OCI-LY1 (cell line): ENCODE results near the gene CNTNAP2.

ENCODE experiments used
- H2AFZ ChIP-seq: fragments of 200-600 bp; sonication (generic), shearing (Covaris generic); 2 replicates; pipeline ENCODE4 v1.6.0; 2014; ENCODE audit warnings: antibody characterized with exemption, mild to moderate bottlenecking, low read length
- H3F3A ChIP-seq: fragments of 200-600 bp; sonication (generic), shearing (Covaris generic); 2 replicates; pipeline ENCODE4 v1.6.0; 2014; ENCODE audit warnings: mild to moderate bottlenecking, antibody characterized with exemption, low read length, moderate library complexity; ENCODE audit not compliant: insufficient read depth
- H3K27ac ChIP-seq: fragments of 200-600 bp; sonication (generic); 2 replicates; pipeline ENCODE4 v1.5.1; 2014; ENCODE audit warnings: low read length, mixed run types, mild to moderate bottlenecking, low read depth; ENCODE audit not compliant: poor library complexity, severe bottlenecking
- H3K27me3 ChIP-seq: fragments of 200-600 bp; sonication (generic); 2 replicates; pipeline ENCODE4 v1.6.0; 2014; ENCODE audit warnings: antibody characterized with exemption, mild to moderate bottlenecking, low read length, moderate library complexity; ENCODE audit not compliant: insufficient read depth
- H3K36me3 ChIP-seq: fragments of 200-600 bp; sonication (generic); 2 replicates; pipeline ENCODE4 v1.6.1; 2014; ENCODE audit warnings: mild to moderate bottlenecking, antibody characterized with exemption, low read length, moderate library complexity, mixed read lengths; ENCODE audit not compliant: insufficient read depth
- H3K4me1 ChIP-seq: fragments of 200-600 bp; sonication (generic); 2 replicates; pipeline ENCODE4 v1.5.1; 2014; ENCODE audit warnings: mild to moderate bottlenecking, low read length, moderate library complexity; ENCODE audit not compliant: insufficient read depth, severe bottlenecking
- H3K4me2 ChIP-seq: fragments of 200-600 bp; sonication (generic), shearing (Covaris generic); 2 replicates; pipeline ENCODE4 v1.6.1; 2014; ENCODE audit warnings: low read length
- H3K4me3 ChIP-seq: fragments of 200-600 bp; sonication (generic); 2 replicates; pipeline ENCODE4 v1.5.1; 2014; ENCODE audit warnings: low read length, low read depth, mild to moderate bottlenecking, mixed read lengths; ENCODE audit not compliant: poor library complexity, severe bottlenecking
- H3K79me2 ChIP-seq: fragments of 200-600 bp; shearing (Covaris generic); 2 replicates; pipeline ENCODE4 v1.6.1; 2016; ENCODE audit warnings: mixed run types, low read length, mixed read lengths; ENCODE audit not compliant: insufficient read depth
- H3K9ac ChIP-seq: fragments of 200-600 bp; sonication (generic), shearing (Covaris generic); 2 replicates; pipeline ENCODE4 v1.6.1; 2014; ENCODE audit warnings: mild to moderate bottlenecking, low read length, mixed read lengths
- H3K9me2 ChIP-seq: fragments of 200-600 bp; sonication (generic), shearing (Covaris generic); 2 replicates; pipeline ENCODE4 v1.6.1; 2014; ENCODE audit warnings: low read depth, mild to moderate bottlenecking, low read length, mixed read lengths
- H3K9me3 ChIP-seq: fragments of 200-600 bp; shearing (Covaris generic); 2 replicates; pipeline ENCODE4 v1.6.1; 2014; ENCODE audit warnings: low read length, mixed read lengths
- H4K20me1 ChIP-seq: fragments of 200-600 bp; sonication (generic), shearing (Covaris generic); 2 replicates; pipeline ENCODE4 v1.6.0; 2016; ENCODE audit warnings: mild to moderate bottlenecking, low read length; ENCODE audit not compliant: insufficient read depth
- EZH2 ChIP-seq: fragments of 200-600 bp; sonication (generic), shearing (Covaris generic); IDR thresholded peaks from 2 replicates; pipeline ENCODE4 v1.8.0; 2017; ENCODE audit warnings: borderline replicate concordance, mixed run types, mild to moderate bottlenecking, antibody characterized with exemption, low read length, moderate library complexity, mixed read lengths
- TF ChIP-seq, protein P1 (sequence below): fragments of 200-600 bp; sonication (generic), shearing (Covaris generic); IDR thresholded peaks from 2 replicates; pipeline ENCODE4 v1.5.1; 2017; ENCODE audit warnings: mild to moderate bottlenecking, antibody characterized with exemption, low read length, moderate library complexity, mixed read lengths

CNTNAP2 gene

DNA sequence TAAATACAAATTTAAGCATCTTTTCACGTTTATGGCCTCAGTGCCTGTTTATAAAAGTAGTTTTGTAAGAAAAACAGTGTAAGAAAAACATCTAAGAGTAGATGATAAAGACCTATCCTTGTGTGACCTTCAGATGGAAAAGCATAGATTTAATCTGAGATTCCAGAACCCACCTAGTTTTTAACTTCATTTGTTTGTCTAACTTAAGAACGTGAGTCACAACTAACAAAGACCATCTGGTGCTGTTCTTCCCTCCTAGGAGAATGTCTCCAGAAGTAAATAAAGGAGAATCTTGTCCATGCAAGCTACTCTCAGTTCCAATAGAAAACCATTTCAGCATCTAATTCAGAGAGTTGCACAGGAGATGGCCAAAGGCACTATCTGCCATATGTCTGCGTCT is 2208.6 kb downstream of the CNTNAP2 start:
- H3K79me2 ChIP-seq = no peaks in the 10 kb centered on the region
- no peaks in the 10 kb centered on the region for H3F3A ChIP-seq
- no peak overlapping the region for H3K9ac ChIP-seq
- H3K27me3 ChIP-seq = no peaks in the 10 kb centered on the region
- H3K27ac ChIP-seq = no peak overlapping the region
- TF ChIP-seq, protein P1, sequence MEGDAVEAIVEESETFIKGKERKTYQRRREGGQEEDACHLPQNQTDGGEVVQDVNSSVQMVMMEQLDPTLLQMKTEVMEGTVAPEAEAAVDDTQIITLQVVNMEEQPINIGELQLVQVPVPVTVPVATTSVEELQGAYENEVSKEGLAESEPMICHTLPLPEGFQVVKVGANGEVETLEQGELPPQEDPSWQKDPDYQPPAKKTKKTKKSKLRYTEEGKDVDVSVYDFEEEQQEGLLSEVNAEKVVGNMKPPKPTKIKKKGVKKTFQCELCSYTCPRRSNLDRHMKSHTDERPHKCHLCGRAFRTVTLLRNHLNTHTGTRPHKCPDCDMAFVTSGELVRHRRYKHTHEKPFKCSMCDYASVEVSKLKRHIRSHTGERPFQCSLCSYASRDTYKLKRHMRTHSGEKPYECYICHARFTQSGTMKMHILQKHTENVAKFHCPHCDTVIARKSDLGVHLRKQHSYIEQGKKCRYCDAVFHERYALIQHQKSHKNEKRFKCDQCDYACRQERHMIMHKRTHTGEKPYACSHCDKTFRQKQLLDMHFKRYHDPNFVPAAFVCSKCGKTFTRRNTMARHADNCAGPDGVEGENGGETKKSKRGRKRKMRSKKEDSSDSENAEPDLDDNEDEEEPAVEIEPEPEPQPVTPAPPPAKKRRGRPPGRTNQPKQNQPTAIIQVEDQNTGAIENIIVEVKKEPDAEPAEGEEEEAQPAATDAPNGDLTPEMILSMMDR = no peak
- no peak for TF ChIP-seq EZH2
- no peaks in the 10 kb centered on the region for H3K4me1 ChIP-seq
- H3K9me3 ChIP-seq = no peaks in the 10 kb centered on the region
- H3K36me3 ChIP-seq = no peaks in the 10 kb centered on the region
- H4K20me1 ChIP-seq = no peaks in the 10 kb centered on the region
- no peaks in the 10 kb centered on the region for H3K9me2 ChIP-seq
- H3K4me3 ChIP-seq = no peak overlapping the region
- H3K4me2 ChIP-seq = no peak overlapping the region
- H2AFZ ChIP-seq = no peak overlapping the region

DNA sequence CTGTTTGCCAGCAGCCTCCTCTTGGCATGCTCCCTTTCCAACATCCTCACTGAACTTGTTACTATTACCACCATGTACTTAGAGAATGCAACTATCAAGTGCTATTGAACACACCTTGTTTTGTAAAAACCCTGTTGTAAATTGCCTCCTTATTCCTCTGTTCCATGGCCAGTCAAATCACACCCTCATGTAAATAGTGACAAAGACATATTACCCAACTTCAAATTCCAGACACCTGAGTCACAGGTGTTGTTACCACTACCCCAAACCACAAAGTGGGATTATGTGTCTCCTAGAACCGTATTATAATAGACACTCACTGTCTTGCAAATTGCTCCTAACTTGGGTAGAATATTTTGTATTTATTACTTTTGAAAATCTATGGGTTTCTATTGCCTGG is 2210.8 kb downstream of the CNTNAP2 start:
- Histone ChIP-seq H3K27ac (no peak overlapping the region), H3K4me3 (no peak overlapping the region), H3K79me2 (no peaks in the 10 kb centered on the region), H3K4me2 (no peak overlapping the region), H2AFZ (no peak overlapping the region), H3F3A (no peaks in the 10 kb centered on the region), H3K9me3 (no peaks in the 10 kb centered on the region), H4K20me1 (no peaks in the 10 kb centered on the region), H3K9ac (no peak overlapping the region), H3K27me3 (no peaks in the 10 kb centered on the region), H3K36me3 (no peaks in the 10 kb centered on the region), H3K9me2 (no peaks in the 10 kb centered on the region), H3K4me1 (no peaks in the 10 kb centered on the region)
- TF ChIP-seq EZH2 = no peak
- TF ChIP-seq, protein P1 = no peak

DNA sequence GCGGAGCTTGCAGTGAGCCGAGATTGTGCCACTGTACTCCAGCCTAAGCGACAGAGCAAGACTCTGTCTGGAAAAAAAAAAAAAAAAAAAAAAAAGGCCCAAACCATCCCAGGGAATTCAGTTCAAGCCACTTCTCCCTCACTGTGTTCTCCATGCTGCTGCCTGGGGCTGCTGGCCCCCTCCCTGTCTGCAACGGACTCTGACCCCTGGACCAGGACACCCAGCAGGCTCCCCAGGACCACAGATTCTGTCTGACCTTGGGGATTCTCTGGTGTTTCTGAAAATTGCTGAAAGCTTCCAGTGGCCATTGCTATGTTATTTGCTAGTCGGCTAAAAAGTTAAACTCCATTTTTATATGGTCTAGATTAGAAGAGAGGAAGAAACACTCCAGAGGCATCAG is 2212.3 kb downstream of the CNTNAP2 start:
- Histone ChIP-seq H2AFZ (no peak overlapping the region), H3K36me3 (no peaks in the 10 kb centered on the region), H3K27me3 (no peaks in the 10 kb centered on the region), H3K9ac (no peak overlapping the region), H3K9me2 (no peaks in the 10 kb centered on the region), H3K4me1 (no peaks in the 10 kb centered on the region), H3K79me2 (no peaks in the 10 kb centered on the region), H3K4me3 (no peak overlapping the region), H3K4me2 (no peak overlapping the region), H3K27ac (no peak overlapping the region), H4K20me1 (no peaks in the 10 kb centered on the region), H3K9me3 (no peaks in the 10 kb centered on the region), H3F3A (no peaks in the 10 kb centered on the region)
- TF ChIP-seq, protein P1 = no peak
- TF ChIP-seq EZH2 = no peak
